ENCODE data around the gene APOA5.
"Not testable (repeated sequence)": the region's sequence is repeated elsewhere in the genome, so short reads cannot be mapped to it uniquely, and the experiment has no call there.

Gene APOA5

GRCh38 chr11:116826751-116827431 lies 35.2 kb upstream of the APOA5 start:
- no peak for DNase-seq

GRCh38 chr11:116825854-116826750 lies 34.4 kb upstream of the APOA5 start:
- DNase-seq: no peak

GRCh38 chr11:116825434-116825833 lies 33.8 kb upstream of the APOA5 start:
- DNase-seq: no peak

- no peak for DNase-seq
Observed at GRCh38 chr11:116823031-116823843, 31.6 kb upstream of the APOA5 start, which contains the start of gene APOA4. Gene APOA4, minus strand, starts transcription at chr11:116823304. Its CDS starts 113 bp downstream, at chr11:116823191.

GRCh38 chr11:116822575-116822974 lies 30.9 kb upstream of the APOA5 start:
- no peak for DNase-seq

GRCh38 chr11:116821050-116821918 lies 29.6 kb upstream of the APOA5 start:
- no peak for DNase-seq

- DNase-seq: no peak
Observed at GRCh38 chr11:116819049-116819448, 27.4 kb upstream of the APOA5 start.

- no peak for DNase-seq
Observed at GRCh38 chr11:116814502-116814901, 22.8 kb upstream of the APOA5 start.

- DNase-seq: no peak
Observed at GRCh38 chr11:116813781-116814471, 22.2 kb upstream of the APOA5 start.

GRCh38 chr11:116813170-116813569 lies 21.5 kb upstream of the APOA5 start:
- DNase-seq: no peak

GRCh38 chr11:116812109-116812508 lies 20.4 kb upstream of the APOA5 start:
- no peak for DNase-seq

- DNase-seq: no peak
Observed at GRCh38 chr11:116811194-116811593, 19.5 kb upstream of the APOA5 start.

- DNase-seq: no peak
Observed at GRCh38 chr11:116808262-116809175, 16.8 kb upstream of the APOA5 start.

GRCh38 chr11:116807601-116808261 lies 16.1 kb upstream of the APOA5 start:
- DNase-seq: no peak

GRCh38 chr11:116804001-116804400 lies 12.3 kb upstream of the APOA5 start:
- DNase-seq: no peak

- DNase-seq: not testable (repeated sequence)
Observed at GRCh38 chr11:116801662-116802061, 10.0 kb upstream of the APOA5 start.

- DNase-seq: no peak
Observed at GRCh38 chr11:116800610-116801009, 8.9 kb upstream of the APOA5 start.

- DNase-seq: no peak
Observed at GRCh38 chr11:116798368-116798767, 6.7 kb upstream of the APOA5 start.

- DNase-seq: no peak
Observed at GRCh38 chr11:116797816-116798215, 6.1 kb upstream of the APOA5 start.

- DNase-seq: no peak
Observed at GRCh38 chr11:116796548-116796947, 4.9 kb upstream of the APOA5 start.

Data from stimulated activated CD4-positive, alpha-beta T cell treated with anti-CD3 and anti-CD28 coated beads, Interleukin-4, amount 100 ng/mL, for 4 hours (primary cell).